HG03354 (cell line): ENCODE measurements around the gene ADGRL2.
"Not testable (repeated sequence)": the region's sequence is repeated elsewhere in the genome, so short reads cannot be mapped to it uniquely, and the experiment has no call there.

ENCODE experiments used
- ATAC-seq: cut with Tn5 transposase; IDR thresholded peaks from one replicate; pipeline ENCODE4 v1.9.1; 2021; ENCODE audit warnings: mild to moderate bottlenecking; ENCODE audit not compliant: unreplicated experiment, poor library complexity, severe bottlenecking

ADGRL2 gene

DNA sequence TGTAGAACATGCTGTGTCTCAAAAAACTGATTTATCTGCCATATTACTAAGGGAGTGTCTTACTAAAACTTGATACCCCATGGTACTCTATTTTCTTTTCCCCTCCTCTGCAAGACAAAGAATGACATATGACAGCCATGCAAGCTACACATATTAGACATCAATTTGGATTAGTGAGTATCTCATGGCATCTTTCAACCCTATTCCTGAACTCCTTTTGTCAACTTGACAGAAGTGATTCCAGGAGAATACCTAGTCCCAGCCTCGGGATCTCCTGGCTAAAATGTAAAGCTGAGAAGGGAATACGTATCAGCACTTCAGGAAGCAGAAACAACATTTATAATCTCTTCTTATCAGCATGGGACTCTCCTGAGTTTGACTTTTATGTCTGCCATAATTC, 43.7 kb downstream of the ADGRL2 start:
- ATAC-seq = no peak

DNA sequence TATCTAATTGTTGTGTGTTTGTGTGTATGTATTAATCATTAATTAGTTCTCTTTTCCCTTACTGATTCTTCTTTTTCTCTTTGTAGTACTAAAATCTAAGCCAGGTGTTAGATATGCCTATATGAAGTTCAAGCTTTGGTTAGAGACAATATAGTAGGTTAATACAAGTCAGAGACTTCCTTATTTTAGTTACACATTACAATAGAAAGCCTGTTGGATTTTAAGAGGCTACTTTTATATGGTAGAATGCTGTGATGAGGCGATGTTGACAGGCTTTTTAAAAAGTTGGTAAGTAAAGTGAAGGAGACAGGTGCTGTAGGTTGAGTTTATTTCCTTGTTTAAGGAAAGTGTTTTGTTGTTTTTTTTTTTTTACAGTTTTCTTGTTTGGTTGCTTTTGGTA, 45.9 kb downstream of the ADGRL2 start:
- no peak for ATAC-seq

DNA sequence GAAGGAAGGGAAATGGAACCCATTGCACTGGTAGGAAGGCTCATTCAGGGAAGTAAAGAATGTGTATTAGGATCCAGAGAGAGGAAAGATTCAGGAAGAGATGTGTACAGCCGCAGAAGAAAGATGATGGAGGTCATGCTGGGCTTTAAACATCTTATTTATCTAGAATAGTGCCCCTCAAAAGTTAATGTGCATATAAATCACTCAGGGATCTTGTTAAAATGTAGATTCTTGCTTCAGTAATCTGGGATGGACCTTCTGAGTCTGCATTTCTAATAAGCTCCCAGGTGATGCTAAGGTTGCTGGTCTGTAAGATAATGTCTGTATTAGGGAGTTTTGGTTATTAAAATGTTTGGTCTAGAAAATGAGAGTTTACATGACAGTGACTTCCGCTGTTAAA, 46.3 kb downstream of the ADGRL2 start:
- no peak for ATAC-seq

DNA sequence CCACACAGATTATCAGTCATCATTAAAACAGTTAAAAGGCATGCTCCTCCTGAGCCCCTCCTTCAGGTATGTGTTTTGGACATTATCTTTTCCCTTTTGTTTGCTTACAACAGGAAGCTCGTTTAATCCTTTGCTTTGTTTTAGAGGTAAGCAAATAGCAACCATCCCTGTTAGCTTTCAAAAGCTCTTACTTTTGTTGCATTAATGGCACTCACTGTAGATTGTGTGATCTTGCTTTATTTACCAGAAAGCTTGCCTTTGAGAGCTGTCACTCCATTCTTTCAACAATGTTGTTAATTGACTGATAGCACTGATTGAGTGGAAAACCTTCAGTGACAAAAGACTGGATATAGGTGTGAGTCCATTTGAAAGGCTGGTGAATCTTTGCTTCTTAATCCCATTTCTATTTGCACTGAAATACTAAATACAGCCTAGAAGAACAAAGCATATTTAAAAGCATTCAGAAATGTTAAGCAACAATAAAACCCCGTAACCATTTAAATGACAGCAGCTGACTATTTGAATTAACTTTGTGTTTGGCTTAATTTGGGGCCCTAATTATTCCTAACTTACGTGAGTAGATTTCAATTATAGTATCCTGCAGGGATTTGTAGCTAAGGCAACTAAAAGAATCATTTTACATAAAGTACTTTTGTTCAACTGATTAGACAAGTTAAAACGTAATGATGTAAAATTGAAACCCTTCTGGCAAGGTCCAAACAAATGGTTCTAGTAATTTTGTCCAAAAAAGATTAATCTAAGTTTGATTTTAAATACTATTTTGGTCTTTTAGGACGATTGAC, 48.3 kb downstream of the ADGRL2 start:
- ATAC-seq = no peak

DNA sequence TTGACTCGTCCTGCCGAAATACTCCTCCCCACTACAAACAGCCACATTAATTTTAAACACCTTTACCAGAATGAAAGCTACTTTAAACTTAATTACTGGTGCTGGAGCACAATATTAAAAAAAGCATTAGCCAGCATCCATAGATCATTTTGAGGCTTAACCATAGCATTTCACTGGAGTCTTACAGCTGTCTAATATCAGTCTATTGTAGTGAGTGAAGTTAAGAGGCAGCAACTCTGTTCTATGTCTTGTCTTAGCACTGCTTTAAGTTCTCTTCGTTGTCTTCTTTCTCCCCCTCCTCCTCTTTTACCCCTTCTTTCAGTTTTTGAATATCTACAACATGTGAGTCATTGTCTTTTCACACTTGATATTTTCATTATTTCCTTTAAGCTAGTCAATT, 49.3 kb downstream of the ADGRL2 start:
- ATAC-seq = no peak

DNA sequence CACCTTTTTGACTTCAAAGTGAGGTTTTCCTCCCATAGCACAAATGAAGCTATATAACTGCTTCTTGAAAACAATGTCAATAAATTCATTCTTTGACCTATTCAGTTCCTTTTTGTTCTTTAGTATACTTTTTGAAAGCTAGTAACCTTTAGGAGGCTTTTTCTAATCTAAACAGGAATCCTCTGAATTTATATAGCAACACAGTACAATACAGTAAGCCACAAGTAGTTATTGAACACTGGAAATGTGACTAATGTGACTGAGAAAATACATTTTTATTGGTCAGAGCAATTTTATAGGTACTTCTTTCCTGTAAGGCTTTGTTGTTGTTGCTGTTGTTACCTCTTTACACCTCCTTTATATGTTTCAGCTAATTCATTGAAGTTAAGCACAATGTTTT, 49.8 kb downstream of the ADGRL2 start:
- ATAC-seq = no peak

DNA sequence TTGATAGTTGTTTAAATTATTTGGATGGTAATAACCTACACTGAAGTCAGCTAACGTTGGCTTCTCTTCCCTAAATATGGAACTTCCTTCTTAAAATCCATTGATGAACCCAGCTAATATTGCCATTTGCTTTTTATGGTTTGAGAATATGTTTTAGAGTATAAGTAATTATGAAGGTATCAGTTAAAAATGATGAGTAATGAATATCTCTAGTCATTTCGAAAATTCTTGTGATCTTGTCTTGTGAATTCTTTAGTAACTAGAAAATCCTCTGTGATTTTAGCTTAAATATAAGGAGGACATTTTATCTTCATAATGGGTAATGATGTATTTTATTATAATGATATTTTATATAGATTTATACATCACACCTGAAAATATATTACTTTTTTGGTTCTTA, 50.5 kb downstream of the ADGRL2 start:
- ATAC-seq = no peak

DNA sequence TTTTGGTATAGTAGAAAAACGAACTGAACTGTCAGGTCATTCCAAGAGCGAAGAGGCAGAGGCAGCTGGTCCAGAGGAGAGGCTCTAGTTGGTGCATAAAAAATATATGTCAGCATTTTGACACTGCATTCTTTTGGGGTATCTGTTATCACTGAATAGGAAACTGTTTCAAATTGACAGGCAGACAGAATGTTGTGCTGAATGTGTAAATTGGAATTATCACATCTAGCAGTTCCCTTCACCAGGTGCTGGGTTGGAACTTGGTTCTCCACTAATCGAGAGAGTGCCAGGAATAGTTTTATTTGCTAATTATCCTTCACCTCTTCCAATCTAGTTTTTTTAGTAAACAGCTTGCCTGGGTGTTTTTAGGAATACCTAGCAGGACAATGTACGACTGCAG, 52.2 kb downstream of the ADGRL2 start:
- ATAC-seq = no peak

DNA sequence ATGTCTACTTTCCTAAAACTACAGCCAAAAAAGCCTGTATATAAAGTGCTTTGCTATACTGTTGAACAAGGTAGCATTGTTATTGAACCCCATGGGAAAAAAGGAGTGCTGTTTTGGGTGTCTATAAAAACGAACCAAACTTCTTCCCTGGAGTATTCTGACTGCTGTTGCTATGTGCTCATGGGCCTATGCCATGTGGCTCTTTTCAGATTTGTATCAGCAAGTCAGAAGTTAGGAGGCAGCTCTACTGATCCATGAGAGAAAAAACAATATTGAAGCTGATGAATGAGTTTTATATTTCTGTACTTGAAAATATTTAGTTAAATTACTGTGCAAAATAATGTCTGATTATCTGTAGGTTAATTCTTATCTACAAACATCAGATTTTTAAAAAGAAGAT, 66.5 kb downstream of the ADGRL2 start:
- ATAC-seq = no peak

DNA sequence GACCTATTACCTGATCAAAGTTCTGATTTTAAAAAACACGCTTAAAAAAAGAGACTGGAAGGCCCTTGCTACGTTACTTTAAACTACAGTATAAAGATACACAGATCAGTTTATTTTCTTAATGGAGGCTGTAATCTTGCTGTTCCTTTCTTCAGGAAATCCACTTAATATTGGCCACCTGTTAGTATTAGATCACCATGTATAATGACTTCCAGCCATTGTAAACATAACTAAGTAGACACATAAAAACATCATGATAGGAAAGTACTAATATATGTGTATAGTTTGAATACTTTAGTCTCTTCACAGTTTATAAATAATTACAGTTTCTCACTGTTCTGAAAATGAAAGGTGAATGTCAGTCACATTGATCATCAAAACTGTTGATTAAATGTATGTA, 68.6 kb downstream of the ADGRL2 start:
- ATAC-seq = no peak

DNA sequence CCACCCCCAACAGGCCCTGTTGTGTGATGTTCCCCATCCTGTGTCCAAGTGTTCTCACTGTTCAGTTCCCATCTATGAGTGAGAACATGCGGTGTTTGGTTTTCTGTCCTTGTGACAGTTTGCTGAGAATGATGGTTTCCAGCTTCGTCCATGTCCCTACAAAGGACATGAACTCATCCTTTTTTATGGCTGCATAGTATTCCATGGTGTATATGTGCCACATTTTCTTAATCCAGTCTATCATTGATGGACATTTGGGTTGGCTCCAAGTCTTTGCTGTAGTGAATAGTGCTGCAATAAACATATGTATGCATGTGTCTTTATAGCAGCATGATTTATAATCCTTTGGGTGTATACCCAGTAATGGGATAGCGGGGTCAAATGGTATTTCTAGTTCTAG, 70.4 kb downstream of the ADGRL2 start:
- ATAC-seq = not testable (repeated sequence)

DNA sequence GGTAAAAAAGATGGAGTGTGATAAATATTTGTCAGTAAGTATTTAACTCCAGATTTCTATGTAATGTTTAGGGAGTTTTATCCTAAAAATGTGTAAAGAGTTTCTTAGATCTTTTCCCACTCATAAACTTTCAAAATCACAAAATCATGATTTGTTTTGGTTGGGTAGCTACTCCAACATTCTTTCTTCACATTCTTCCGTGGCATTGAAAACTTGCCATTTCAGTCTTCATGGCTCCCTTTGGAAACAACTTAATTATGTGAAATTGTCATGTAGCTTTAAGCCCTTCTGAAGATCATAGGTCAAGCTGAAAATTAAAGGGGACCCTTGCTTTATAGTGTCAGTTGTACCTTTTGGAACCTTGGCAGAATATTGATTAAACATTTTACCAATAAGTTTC, 73.2 kb downstream of the ADGRL2 start:
- ATAC-seq = no peak

DNA sequence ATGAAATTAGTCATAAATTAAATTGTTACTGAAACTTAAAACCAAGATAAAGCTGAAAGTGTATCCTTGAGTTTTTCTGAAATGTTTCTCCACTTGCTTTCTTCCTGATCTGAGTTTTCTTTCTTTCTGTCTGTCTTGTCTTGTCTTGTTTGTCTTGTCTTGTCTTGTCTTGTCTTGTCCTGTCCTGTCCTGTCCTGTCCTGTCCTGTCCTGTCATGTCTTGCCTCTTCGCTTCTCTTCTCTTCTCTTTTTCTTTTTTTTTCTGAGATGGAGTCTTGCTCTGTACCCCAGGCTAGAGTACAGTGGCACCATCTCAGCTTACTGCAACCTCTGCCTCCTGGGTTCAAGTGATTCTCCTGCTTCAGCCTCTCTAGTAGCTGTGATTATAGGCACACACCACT, 73.7 kb downstream of the ADGRL2 start:
- no peak for ATAC-seq

DNA sequence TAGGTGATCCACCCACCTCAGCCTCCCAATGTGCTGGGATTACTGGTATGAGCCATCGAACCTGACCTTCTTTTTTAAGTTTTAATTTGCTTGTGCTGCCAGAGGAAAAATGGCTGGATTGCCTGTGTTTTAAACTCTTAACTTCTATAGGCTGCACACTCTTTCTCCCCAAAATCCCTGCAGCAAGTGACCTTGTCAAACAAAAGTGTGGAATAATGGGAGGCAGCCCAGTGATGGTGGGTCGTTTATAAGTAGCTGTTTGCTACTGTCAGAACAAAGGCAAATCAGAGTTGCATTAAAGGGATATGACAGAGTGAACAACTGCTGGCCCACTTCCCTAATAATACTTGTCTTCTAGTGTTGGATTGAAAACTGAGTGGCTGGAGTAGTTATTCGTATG, 74.2 kb downstream of the ADGRL2 start:
- ATAC-seq = no peak

DNA sequence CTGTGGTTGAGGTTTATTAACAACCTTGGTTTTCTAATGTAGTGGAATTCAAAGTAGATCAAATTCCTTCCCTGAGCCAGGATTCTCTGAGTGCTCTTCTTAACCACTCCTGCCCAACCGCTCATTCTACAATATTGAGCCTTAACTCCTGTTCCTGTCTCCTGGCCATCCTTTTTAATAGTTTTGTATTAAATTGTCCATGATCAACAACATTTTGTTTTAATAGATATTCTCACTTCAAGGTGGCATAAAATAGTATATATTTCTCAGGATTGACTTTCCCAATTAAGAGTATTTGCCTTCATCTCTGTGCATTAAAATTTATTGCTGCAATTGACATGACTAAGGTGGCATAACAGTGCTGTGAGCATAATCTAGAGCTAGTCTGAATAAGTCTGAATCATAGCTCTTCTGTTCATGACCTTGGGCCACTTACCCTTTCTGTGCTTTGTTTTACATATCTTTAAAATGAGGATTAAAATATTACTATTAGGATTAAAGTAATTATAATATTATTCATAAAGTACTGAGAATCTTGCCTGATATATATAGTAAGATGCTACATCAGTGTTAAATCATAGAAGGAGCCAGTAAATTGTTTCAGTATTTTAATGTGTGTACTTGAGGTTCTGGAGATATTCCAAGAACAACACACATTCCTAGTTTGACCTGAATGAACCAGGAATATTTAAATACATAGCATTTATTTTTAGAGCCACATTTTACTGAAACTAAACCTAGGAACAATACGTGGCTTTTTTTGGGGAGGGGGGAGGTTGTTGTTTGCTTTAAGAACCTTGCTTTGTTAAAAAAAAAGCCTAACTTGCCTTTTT, 76.4 kb downstream of the ADGRL2 start:
- ATAC-seq = no peak

DNA sequence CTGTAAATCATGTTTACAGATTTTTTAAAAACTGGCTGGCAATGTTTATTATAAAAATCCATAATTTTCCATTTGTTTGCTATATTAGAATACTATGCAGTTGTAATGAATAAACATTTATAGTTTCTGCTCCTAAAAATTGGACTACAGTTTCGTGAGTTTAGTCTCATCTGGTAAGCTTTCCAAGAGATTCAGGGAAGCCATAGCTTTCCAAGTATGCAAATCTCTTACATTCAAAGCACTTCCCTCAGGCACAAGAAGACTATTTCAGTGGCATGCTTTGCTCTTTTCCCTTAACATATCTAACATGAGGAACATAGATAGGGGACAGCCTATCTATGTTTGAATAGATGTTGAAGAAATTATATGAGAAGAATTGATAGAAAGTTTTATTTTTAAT, 77.2 kb downstream of the ADGRL2 start:
- no peak for ATAC-seq

DNA sequence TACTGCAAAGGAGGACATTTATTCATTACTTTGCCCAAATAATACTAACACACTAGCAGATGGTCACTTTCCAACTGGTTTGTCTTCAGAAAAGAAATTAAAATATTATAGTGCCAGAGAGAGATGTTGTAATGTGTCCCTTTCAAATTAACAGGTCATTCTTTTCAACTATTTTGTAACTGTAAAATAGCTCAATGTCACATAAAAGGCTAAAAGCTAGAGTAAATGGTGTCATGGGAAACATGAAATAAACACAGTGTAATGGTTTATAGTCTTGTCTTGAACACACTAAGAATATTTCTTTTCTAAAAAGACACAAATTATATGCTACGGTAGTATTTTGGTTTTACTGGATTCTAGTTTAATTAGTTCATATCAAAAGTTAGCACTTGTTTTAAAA, 77.8 kb downstream of the ADGRL2 start:
- no peak for ATAC-seq

DNA sequence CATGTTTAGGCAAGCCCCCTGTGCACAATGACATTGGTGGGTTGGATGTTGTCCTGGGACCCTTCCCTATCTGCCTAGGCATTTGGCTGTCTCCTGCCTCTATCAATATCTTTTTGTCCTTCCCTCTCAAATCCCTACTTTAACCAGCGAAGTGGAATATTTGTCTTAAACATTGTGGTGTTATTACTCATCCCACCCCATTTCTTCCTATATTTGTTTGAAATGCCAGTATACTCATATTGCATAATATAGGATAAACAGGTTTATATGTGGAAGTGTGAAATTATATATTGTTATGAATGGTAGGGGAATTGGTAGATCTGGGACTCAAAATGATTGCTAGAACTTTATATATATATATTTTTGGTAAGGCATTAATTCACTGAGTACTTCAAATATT, 80.0 kb downstream of the ADGRL2 start:
- ATAC-seq = no peak

DNA sequence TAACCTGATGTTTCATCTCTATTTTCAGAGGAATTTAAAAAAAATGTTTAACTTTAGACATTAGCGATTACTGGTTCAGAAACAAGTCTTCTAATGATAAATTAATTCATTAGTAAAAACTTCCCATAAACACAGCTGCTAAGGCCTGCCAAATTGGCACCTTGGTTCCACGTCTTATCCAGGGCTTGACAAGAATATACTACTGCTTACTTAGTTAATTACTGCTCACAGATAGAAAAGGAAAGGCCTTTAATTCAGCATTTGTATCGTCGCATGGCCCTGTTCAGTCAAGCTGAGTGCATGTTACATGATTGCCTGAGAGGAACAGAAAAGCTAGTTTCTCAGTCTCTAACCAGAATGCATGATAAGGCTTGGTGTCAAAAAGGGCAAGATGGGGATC, 84.6 kb downstream of the ADGRL2 start:
- no peak for ATAC-seq

DNA sequence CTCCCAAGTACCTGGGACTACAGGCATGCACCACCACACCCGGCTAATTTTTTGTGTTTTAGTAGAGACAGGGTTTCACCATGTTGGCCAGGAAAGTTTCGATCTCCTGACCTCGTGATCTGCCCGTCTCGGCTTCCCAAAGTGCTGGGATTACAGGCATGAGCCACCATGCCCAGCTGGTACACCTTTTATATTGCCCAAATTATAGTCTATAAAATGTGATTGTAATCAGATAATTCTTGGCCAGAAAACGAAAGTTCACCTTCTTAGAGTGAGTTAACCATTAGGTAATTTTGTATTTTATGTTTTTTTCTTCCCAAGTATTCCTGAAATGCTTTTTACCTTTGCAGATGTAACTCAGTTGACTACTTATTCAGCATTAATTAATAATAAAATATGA, 85.6 kb downstream of the ADGRL2 start:
- ATAC-seq = not testable (repeated sequence)

DNA sequence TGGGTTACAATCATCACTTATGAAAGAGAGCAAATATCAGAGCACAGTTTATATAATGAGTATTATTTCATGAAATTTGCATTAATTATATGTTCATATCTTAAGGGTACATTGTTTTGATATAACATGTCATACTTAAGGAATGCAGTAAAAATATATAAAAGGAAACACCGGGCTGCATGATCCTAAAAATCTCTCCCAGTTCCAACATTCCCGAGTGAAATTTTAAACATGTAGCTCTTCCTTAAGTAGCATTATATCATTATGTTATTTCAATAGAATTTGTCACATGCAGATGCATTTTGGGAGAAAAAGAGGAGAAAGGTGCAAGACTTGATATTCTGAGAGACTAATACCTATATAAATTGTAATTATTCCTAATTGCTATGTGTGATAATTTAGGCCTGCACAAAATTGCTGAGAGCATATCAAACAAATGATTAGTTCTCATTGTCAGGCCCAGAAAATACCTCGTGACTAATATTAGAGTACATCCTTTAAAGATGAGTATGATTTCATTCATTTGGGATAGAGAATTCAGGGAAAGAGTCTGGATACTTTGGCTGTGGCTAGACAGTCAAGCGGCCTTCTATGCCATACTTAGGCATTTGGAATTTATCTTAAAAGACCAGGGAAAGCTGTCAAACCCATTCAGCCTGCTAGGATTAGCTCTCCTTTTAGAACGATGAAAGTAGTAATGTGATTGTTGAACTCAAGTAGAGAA, 86.8 kb downstream of the ADGRL2 start:
- ATAC-seq = no peak
